Astrocyte (in vitro differentiated cells and primary cell): ENCODE results near the gene KRT76. TPM values are rescaled to one million over a fixed set of nuclear protein-coding genes. Genes with fewer than 3 reads are reported as not detected.

ENCODE experiments used
- DNase-seq: peaks from one replicate; pipeline ENCODE4 v3.0.0-alpha.2; 2010; ENCODE audit warnings: low read depth
- FAIRE-seq: peaks from 2 replicates; lab custom pipeline; 2011; peaks lifted over from hg19 to GRCh38; lab: Jason Lieb, UNC
- H2AFZ ChIP-seq: 2 replicates; pipeline ENCODE4 v1.6.0; 2012; ENCODE audit warnings: low read depth, low read length, inconsistent platforms
- H3K27ac ChIP-seq: 2 replicates; pipeline ENCODE4 v1.5.1; 2011; ENCODE audit warnings: low read depth, low read length, inconsistent platforms
- H3K27me3 ChIP-seq: 2 replicates; pipeline ENCODE4 v1.6.0; 2011; ENCODE audit warnings: low read length, inconsistent platforms; ENCODE audit not compliant: insufficient read depth
- H3K36me3 ChIP-seq: 2 replicates; pipeline ENCODE4 v1.5.1; 2011; ENCODE audit warnings: low read length, inconsistent platforms; ENCODE audit not compliant: insufficient read depth
- H3K4me1 ChIP-seq: 2 replicates; pipeline ENCODE4 v1.5.1; 2011; ENCODE audit warnings: low read length, inconsistent platforms; ENCODE audit not compliant: insufficient read depth
- H3K4me2 ChIP-seq: 2 replicates; pipeline ENCODE4 v1.6.0; 2012; ENCODE audit warnings: low read length, inconsistent platforms
- H3K4me3 ChIP-seq: 2 replicates; pipeline ENCODE4 v1.5.1; 2011; ENCODE audit warnings: low read depth, mild to moderate bottlenecking, low read length, inconsistent platforms; ENCODE audit not compliant: insufficient read depth
- H3K79me2 ChIP-seq: 2 replicates; pipeline ENCODE4 v1.6.0; 2012; ENCODE audit warnings: mild to moderate bottlenecking, low read length, inconsistent platforms; ENCODE audit not compliant: insufficient read depth
- H3K9ac ChIP-seq: 2 replicates; pipeline ENCODE4 v1.6.0; 2012; ENCODE audit warnings: mild to moderate bottlenecking, low read length, inconsistent platforms
- H3K9me3 ChIP-seq: 2 replicates; pipeline ENCODE4 v1.5.1; 2012; ENCODE audit warnings: low read depth, mild to moderate bottlenecking, low read length, inconsistent platforms; ENCODE audit not compliant: insufficient read depth
- H4K20me1 ChIP-seq: 2 replicates; pipeline ENCODE4 v1.6.0; 2012; ENCODE audit warnings: low read length, inconsistent platforms; ENCODE audit not compliant: insufficient read depth
- H3K27ac Mint-ChIP-seq: one replicate; pipeline ENCODE4 v1.8.0; 2021; ENCODE audit warnings: mild to moderate bottlenecking, mixed read lengths; ENCODE audit not compliant: unreplicated experiment
- H3K27me3 Mint-ChIP-seq: one replicate; pipeline ENCODE4 v1.8.0; 2021; ENCODE audit warnings: low read depth, mixed read lengths; ENCODE audit not compliant: unreplicated experiment
- H3K36me3 Mint-ChIP-seq: one replicate; pipeline ENCODE4 v1.8.0; 2021; ENCODE audit warnings: low read depth, mixed read lengths; ENCODE audit not compliant: unreplicated experiment
- H3K4me1 Mint-ChIP-seq: one replicate; pipeline ENCODE4 v1.8.0; 2021; ENCODE audit warnings: low read depth, mixed read lengths; ENCODE audit not compliant: unreplicated experiment
- H3K4me3 Mint-ChIP-seq: one replicate; pipeline ENCODE4 v1.8.0; 2021; ENCODE audit warnings: mild to moderate bottlenecking, moderate library complexity, mixed read lengths; ENCODE audit not compliant: unreplicated experiment
- H3K9me3 Mint-ChIP-seq: one replicate; pipeline ENCODE4 v1.8.0; 2021; ENCODE audit warnings: mild to moderate bottlenecking, mixed read lengths; ENCODE audit not compliant: unreplicated experiment
- EZH2 ChIP-seq: IDR thresholded peaks from 2 replicates; pipeline ENCODE4 v1.6.1; 2012; ENCODE audit warnings: mild to moderate bottlenecking, low read length, inconsistent platforms; ENCODE audit not compliant: insufficient read depth
- total RNA-seq: library from RNA; stranded (reverse); gene quantifications from 2 replicates; pipeline ENCODE4 v1.2.1, GENCODE V29; 2021
- TF ChIP-seq, protein P1 (sequence below): IDR thresholded peaks from 2 replicates; pipeline ENCODE4 v1.5.1; 2011; ENCODE audit warnings: low read depth, mild to moderate bottlenecking, inconsistent platforms, low read length, moderate library complexity; ENCODE audit not compliant: insufficient read depth

The KRT76 gene
- total RNA-seq, 1 donor from 2014 or later = not detected

DNA sequence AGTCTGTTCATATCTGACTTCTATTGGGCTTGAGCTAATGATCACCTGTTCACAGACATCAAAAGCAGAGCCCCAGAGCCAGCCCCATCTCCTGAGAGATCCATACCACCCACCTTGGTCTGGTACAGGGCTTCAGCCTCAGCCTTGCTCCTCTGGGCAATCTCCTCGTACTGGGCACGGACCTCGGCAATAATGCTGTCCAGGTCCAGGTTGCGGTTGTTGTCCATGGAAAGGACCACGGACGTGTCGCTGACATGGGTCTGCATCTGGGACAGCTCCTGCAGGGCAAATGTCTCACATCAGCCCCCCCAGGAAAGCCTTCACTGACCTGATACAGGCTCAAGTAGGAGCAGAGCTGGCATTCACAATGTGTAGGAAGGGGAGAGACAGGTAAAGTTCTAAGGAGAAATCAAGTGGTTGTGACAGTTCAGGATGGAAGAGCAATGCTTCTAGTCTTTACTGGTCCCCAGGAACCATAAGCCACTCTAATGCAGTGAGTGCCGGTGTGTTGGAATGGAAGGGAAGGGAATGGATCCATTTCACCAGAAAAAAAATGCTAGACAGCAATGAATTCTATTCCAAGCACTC lies 31.5 kb upstream of the KRT76 start:
- Histone ChIP-seq H3K79me2 (no peaks in the 10 kb centered on the region), H3K4me1 (no peaks in the 10 kb centered on the region), H3K4me3 (no peak overlapping the region), H2AFZ (no peak overlapping the region), H3K9ac (no peak overlapping the region), H4K20me1 (no peaks in the 10 kb centered on the region), H3K27me3 (peaks cover 43% of the 10 kb centered on the region), H3K4me2 (no peak overlapping the region), H3K9me3 (no peaks in the 10 kb centered on the region), H3K27ac (no peak overlapping the region), H3K36me3 (no peaks in the 10 kb centered on the region)
- Mint-ChIP-seq H3K27ac (no peak overlapping the region), H3K27me3 (peaks cover 61% of the 10 kb centered on the region), H3K9me3 (no peaks in the 10 kb centered on the region), H3K36me3 (no peaks in the 10 kb centered on the region), H3K4me3 (no peak overlapping the region), H3K4me1 (no peaks in the 10 kb centered on the region)
- DNase-seq (no peak), FAIRE-seq (no peak)
- TF ChIP-seq, protein P1, sequence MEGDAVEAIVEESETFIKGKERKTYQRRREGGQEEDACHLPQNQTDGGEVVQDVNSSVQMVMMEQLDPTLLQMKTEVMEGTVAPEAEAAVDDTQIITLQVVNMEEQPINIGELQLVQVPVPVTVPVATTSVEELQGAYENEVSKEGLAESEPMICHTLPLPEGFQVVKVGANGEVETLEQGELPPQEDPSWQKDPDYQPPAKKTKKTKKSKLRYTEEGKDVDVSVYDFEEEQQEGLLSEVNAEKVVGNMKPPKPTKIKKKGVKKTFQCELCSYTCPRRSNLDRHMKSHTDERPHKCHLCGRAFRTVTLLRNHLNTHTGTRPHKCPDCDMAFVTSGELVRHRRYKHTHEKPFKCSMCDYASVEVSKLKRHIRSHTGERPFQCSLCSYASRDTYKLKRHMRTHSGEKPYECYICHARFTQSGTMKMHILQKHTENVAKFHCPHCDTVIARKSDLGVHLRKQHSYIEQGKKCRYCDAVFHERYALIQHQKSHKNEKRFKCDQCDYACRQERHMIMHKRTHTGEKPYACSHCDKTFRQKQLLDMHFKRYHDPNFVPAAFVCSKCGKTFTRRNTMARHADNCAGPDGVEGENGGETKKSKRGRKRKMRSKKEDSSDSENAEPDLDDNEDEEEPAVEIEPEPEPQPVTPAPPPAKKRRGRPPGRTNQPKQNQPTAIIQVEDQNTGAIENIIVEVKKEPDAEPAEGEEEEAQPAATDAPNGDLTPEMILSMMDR = no peak
- TF ChIP-seq EZH2 = no peak

DNA sequence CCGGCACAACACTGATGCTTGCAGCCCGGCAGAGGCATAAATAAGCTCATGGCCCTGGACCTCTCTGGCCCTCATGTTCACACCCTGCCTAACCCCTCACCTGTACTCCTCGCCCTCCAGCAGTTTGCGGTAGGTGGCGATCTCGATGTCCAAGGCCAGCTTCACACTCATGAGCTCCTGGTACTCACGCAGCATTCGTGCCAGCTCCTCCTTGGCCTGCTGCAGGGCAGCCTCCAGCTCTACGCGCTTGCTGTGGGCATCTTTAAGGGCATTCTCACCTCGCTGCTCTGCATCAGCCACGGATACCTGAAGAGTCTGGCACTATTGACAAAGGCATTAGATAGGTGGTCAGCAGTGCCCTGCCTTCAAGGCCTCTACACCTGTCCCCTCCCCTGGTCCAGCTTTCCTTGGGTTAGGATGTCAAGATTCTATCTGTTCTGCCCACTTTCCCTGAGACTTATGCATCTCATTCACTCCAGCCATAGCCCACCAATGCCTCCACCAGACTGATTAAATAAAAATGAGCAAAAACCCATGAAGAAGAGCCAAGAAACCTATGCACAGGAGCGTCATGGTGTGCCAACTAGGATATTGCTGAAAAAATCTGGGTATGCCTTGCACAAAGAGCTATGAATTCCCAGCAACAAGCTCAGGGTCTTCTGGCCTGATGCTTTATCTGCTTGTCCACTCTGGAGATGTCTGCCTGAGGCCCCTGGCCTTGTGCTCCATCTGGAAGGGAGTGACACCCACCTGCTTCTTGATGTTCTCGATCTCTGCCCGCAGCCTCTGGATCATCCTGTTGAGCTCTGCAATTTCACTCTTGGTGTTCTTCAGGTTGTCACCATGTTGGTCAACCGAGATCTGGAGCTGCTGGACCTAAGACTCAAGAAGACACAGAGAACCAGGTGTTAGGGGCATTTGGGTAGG lies 30.7 kb upstream of the KRT76 start:
- no peak overlapping the region for H3K27ac ChIP-seq
- H3K9ac ChIP-seq = no peak overlapping the region
- H3K27me3 ChIP-seq = peaks cover 46% of the 10 kb centered on the region
- H3K9me3 Mint-ChIP-seq = no peaks in the 10 kb centered on the region
- H3K4me2 ChIP-seq = no peak overlapping the region
- no peaks in the 10 kb centered on the region for H3K4me1 Mint-ChIP-seq
- peaks cover 64% of the 10 kb centered on the region for H3K27me3 Mint-ChIP-seq
- no peaks in the 10 kb centered on the region for H3K36me3 Mint-ChIP-seq
- FAIRE-seq (no peak), DNase-seq (no peak)
- H3K27ac Mint-ChIP-seq = no peak overlapping the region
- no peaks in the 10 kb centered on the region for H4K20me1 ChIP-seq
- H3K79me2 ChIP-seq = no peaks in the 10 kb centered on the region
- no peak overlapping the region for H3K4me3 Mint-ChIP-seq
- no peaks in the 10 kb centered on the region for H3K9me3 ChIP-seq
- TF ChIP-seq, protein P1 = no peak
- no peak for TF ChIP-seq EZH2
- no peaks in the 10 kb centered on the region for H3K4me1 ChIP-seq
- H2AFZ ChIP-seq = no peak overlapping the region
- no peaks in the 10 kb centered on the region for H3K36me3 ChIP-seq
- H3K4me3 ChIP-seq = no peak overlapping the region
